Endothelial cell of umbilical vein (primary cell): ENCODE measurements around the gene HIGD1A.

Source experiments
- CTCF ChIP-seq, 2 donors: IDR thresholded peaks; 1 replicate in 1 of 2; 2 replicates in 1 of 2; pipeline ENCODE4 v1.5.1; 2011; ENCODE audit warnings: low read length in 2 of 2, mild to moderate bottlenecking in 2 of 2, moderate library complexity in 2 of 2, control low read depth in 1 of 2, inconsistent platforms in 1 of 2, low read depth in 1 of 2; ENCODE audit not compliant: insufficient read depth in 1 of 2; ENCODE audit errors: extremely low read depth in 1 of 2
- POLR2AphosphoS5 ChIP-seq: IDR thresholded peaks from 2 replicates; pipeline ENCODE4 v1.6.1; 2012; ENCODE audit warnings: low read depth, mild to moderate bottlenecking, control low read depth, low read length, moderate library complexity; ENCODE audit not compliant: insufficient read depth

GRCh38 chr3:42752441-42752840 lies 51.8 kb downstream of the HIGD1A start:
- TF ChIP-seq CTCF (IDR thresholded peaks at IDR 0.05; ENCODE audit: extremely low read depth in 1 of 2, insufficient read depth in 1 of 2, low read depth in 1 of 2, low read length in 2 of 2), result no peak
- no peak for TF ChIP-seq POLR2AphosphoS5
